GM12875 (cell line): ENCODE data around the gene DPP9.
"Not testable (repeated sequence)": the region's sequence is repeated elsewhere in the genome, so short reads cannot be mapped to it uniquely, and the experiment has no call there.

Experiments used
- H3K4me3 ChIP-seq: one replicate; pipeline ENCODE4 v1.5.1; 2011; ENCODE audit warnings: low read depth, low read length, control low read depth
- TF ChIP-seq, protein P1 (sequence below): IDR thresholded peaks from 2 replicates; pipeline ENCODE4 v1.5.1; 2011; ENCODE audit warnings: low read depth, mild to moderate bottlenecking, control low read depth, inconsistent platforms, low read length, moderate library complexity, borderline replicate concordance; ENCODE audit not compliant: insufficient read depth

DPP9 gene

DNA sequence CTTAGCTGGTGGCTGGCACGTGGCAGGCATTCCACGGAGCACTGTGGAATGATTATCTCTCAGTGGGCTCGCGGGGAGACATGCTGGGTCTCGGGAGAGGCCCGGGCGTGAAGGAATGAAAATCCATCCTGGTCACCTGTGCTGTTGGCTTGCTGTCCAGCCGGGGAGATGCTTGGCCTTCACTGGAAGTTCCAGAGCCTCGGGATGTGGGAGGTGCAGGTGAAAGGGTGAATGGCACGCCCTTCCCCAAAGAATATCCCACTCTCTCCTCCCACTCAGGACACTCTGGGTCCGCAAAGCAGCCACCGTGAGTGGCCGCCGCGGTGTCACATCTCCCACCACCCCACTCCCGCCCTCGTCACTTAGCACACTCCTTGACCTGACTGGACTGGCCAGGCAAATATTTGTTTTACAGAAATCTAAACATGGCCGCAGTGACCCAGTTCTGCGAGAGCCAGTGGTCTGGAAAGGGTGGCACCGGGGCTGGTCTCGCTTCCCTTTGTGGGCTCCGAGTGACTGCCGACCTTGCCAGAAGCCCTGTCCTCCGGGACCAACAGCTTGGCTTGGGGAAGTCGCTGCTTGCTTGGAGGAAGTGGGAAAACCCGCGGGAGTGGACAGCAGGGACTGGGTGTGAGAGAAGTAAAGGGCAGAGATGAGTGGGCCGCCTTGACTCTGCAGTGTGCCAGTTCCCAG, 8.0 kb downstream of the DPP9 start:
- H3K4me3 ChIP-seq = no peak overlapping the region
- TF ChIP-seq, protein P1, sequence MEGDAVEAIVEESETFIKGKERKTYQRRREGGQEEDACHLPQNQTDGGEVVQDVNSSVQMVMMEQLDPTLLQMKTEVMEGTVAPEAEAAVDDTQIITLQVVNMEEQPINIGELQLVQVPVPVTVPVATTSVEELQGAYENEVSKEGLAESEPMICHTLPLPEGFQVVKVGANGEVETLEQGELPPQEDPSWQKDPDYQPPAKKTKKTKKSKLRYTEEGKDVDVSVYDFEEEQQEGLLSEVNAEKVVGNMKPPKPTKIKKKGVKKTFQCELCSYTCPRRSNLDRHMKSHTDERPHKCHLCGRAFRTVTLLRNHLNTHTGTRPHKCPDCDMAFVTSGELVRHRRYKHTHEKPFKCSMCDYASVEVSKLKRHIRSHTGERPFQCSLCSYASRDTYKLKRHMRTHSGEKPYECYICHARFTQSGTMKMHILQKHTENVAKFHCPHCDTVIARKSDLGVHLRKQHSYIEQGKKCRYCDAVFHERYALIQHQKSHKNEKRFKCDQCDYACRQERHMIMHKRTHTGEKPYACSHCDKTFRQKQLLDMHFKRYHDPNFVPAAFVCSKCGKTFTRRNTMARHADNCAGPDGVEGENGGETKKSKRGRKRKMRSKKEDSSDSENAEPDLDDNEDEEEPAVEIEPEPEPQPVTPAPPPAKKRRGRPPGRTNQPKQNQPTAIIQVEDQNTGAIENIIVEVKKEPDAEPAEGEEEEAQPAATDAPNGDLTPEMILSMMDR = no peak

DNA sequence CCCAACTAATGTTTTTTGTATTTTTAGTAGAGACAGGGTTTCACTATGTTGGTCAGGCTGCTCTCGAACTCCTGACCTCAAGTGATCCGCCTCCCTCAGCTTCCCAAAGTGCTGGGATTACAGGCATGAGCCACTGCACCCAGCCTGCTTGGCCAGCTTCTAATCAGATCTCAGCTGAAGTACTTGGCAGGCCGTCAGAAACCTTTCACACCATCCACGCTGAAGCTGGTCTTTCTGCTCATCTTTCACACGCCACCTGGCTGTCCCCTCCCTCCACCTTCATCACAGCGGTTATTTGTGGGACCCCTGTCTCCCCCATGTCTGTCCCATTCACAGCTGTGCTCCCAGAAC, 8.5 kb downstream of the DPP9 start:
- H3K4me3 ChIP-seq = not testable (repeated sequence)

DNA sequence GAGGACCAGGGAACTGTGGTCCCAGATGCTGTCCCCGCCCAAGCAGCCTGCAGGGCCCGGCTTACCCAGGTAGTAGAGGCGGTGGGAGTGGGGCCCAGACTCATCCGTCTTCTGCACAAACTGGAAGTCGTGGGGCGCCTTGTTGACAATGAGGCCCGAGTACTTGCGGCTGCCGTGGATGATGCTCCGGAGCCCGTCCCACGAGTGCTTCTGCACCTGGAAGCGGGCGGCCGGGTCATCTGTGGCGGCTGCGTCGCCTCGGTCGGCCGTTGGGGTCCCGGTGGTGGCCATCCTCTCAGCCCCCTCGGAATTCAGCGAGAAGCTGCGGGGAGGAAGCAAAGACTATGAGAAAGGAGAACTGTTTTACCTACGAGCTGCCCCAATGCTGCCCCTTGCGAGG, 9.6 kb downstream of the DPP9 start:
- no peak overlapping the region for H3K4me3 ChIP-seq

DNA sequence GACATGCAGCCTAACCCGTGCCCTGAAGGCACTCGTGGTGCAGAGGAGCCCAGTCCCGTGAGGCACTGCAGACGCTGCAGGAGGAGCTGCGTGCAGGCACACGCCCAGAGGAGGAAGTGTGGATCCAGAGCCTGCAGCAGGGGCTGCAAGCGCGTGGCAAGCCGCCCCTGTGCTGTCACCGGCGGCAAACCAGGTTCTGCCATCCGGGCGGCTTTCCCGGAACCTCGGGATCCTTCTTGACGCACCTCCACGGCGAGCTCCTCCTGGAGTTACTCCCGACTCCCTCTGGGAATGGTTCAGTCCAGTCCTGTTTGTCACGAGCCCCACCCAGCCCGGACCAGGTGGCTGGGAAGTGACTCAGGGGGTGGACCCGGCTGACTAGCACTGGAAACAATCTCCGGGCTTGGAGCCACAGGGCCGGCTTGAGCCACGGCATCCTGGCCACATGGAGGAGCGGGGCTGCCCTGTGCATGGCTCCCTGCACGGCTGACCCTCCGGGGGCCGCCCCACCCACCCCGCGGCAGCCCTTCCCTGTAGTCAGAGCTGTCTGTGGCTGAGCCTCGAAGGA, 10.2 kb downstream of the DPP9 start:
- no peak overlapping the region for H3K4me3 ChIP-seq
- TF ChIP-seq, protein P1 = no peak

More for the DNA sequence above, 9.6 kb downstream of the DPP9 start:
- TF ChIP-seq, protein P1 = no peak

DNA sequence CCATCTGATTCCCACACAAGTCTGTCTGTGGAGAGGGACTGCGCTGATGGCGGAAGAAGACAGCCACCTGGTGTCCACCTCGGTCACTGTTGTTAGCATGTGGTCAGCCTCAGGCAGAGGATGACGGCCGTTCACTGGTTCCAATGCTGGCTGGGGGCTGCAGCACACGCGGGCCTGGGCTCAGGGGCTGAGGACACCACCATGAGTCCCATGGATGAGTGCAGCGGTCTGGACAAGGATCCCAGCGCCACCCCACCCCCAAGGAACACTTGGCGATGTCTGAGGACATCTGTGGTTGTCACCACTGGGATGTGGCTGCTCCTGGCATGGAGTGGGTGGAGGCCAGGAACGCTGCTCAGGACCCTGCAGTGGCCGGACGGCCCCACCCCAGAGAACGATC, 10.9 kb downstream of the DPP9 start:
- TF ChIP-seq, protein P1 = no peak
- no peak overlapping the region for H3K4me3 ChIP-seq

DNA sequence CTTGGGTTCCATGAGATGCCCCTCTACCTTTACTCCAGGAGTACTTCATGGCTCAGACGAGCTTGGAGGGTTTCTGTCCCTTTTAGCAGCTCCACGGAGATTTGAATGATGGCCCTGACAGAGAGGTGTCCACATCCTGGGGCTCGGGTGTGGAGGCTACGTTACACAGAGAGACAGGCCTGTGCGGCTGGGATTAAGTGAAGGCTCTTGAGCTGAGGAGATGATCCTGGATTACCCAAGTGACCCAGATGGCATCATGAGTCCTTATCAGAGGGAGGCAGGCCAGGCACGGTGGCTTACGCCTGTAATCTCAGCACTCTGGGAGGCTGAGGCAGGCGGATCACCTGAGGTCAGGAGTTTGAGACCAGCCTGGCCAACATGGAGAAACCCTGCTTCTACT, 12.4 kb downstream of the DPP9 start:
- H3K4me3 ChIP-seq = no peak overlapping the region
- TF ChIP-seq, protein P1 = no peak

DNA sequence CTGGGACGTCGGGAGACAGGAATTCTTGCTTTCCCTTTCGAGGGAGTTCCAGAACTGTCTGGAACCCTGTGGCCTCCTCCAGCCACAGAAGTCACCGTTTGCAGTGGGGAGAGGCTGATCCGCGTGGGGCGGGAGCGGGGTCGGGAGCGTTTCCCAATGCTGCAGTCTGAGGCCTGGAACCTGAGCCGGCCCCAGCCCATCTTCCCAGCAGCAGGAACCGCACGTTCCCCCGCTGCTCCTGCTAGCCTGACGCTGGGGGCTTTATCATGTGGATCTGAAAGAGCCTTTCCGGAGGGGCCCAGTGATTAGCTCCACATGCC, 13.4 kb downstream of the DPP9 start:
- TF ChIP-seq, protein P1 = no peak
- no peak overlapping the region for H3K4me3 ChIP-seq
